Stomach (tissue), 9 donors: ENCODE results near the gene OMP. TPM values are rescaled to one million over a fixed set of nuclear protein-coding genes. Genes with fewer than 3 reads are reported as not detected.

Experiments
- DNase-seq, 2 donors: peaks; one replicate each; pipeline versions ENCODE4 v3.0.0 to v3.0.0-alpha.2; 2013 to 2019
- H3K27ac ChIP-seq, 5 donors: fragments of 200-600 bp in 4 of 5; sonication (generic) in 4 of 5; one replicate each; pipeline ENCODE4 v1.5.1; 2013 to 2019; ENCODE audit warnings: mild to moderate bottlenecking in 1 of 5, moderate library complexity in 1 of 5
- H3K27me3 ChIP-seq, 3 donors: fragments of 200-600 bp; sonication (generic); one replicate each; pipeline ENCODE4 v1.5.1; 2017 to 2019; ENCODE audit warnings: mixed run types in 1 of 3
- H3K36me3 ChIP-seq, 4 donors: fragments of 200-600 bp; sonication (generic); 1 replicate in 3 of 4; 2 replicates in 1 of 4; pipeline ENCODE4 v1.5.1; 2016 to 2019
- H3K4me1 ChIP-seq, 4 donors: fragments of 200-600 bp; sonication (generic); one replicate each; pipeline ENCODE4 v1.5.1; 2016 to 2019
- H3K4me3 ChIP-seq, 4 donors: fragments of 200-600 bp; sonication (generic) in 3 of 4; one replicate each; pipeline ENCODE4 v1.5.1; 2016 to 2019; ENCODE audit warnings: mild to moderate bottlenecking in 1 of 4
- H3K9me3 ChIP-seq, 4 donors: fragments of 200-600 bp; sonication (generic); one replicate each; pipeline ENCODE4 v1.5.1; 2016 to 2019
- CTCF ChIP-seq, 7 experiments: fragments of 450-650 bp in 4 of 7; fragments of 200-600 bp in 3 of 7; sonication (generic) in 3 of 7; IDR thresholded peaks; one replicate each; pipeline ENCODE4 v1.5.1; 2016 to 2019; ENCODE audit warnings: antibody characterized with exemption in 7 of 7, control low read depth in 2 of 7, mild to moderate bottlenecking in 1 of 7
- EP300 ChIP-seq: sonication (generic); formaldehyde crosslinking; IDR thresholded peaks from one replicate; pipeline ENCODE4 v1.6.1; 2017; ENCODE audit warnings: antibody characterized with exemption
- POLR2A ChIP-seq, 4 donors: fragments of 450-650 bp; IDR thresholded peaks; one replicate each; pipeline ENCODE4 v1.6.1; 2016; ENCODE audit warnings: antibody characterized with exemption in 4 of 4, control low read depth in 2 of 4, mild to moderate bottlenecking in 1 of 4, moderate library complexity in 1 of 4
- POLR2AphosphoS5 ChIP-seq, 3 donors: sonication (generic); formaldehyde crosslinking; IDR thresholded peaks; one replicate each; pipeline ENCODE4 v1.6.1; 2016; ENCODE audit warnings: antibody characterized with exemption in 3 of 3
- WGBS, 5 donors: extraction: QIAGEN DNeasy Blood & Tissue Kit in 3 of 5; methylation state at CpG; one replicate each; pipeline versions ENCODE4 v1.1.5 to v1.1.7; 2013 to 2018; 5-methylcytosine and 5-hydroxymethylcytosine counted together
- intact Hi-C: fragments of 100-400 bp; cut with DNase I; formaldehyde crosslinking; loops from one replicate; pipeline ENCODE4 v1.15.1; 2023; ENCODE audit warnings: low total_unique reads
- polyA plus RNA-seq, 3 donors: library from polyadenylated mRNA; stranded (reverse); fragments of 200-250 nt; gene quantifications; one replicate each; pipeline ENCODE4 v1.2.3, GENCODE V29; 2013
- total RNA-seq, 5 donors: library from RNA; depleted of rRNA; stranded (reverse); fragments of >200 nt; gene quantifications; one replicate each; pipeline versions ENCODE4 v1.1.0 to v1.2.3, GENCODE V29; 2014 to 2016
- donor health status: healthy with polysubstance abuse.
- donor health status: Bipolar disorder and iron deficiency.
- donor health status: healthy.

OMP gene
- total and polyA plus RNA-seq, 8 donors: 1.1 to 63.7 (median 16.4) TPM; not detected in 3

- no peak for DNase-seq
- intact Hi-C loops: no loop called here
- Histone ChIP-seq H3K27me3 (no peaks in the 10 kb centered on the region), H3K4me3 (no peak overlapping the region), H3K36me3 (peaks cover 37 to 100% (median 97%) of the 10 kb centered on the region in 4 donors), H3K9me3 (no peaks in the 10 kb centered on the region), H3K4me1 (no peaks in the 10 kb centered on the region), H3K27ac (no peak overlapping the region)
- TF ChIP-seq CTCF (IDR thresholded peaks at IDR 0.05) (no peak), EP300 (no peak), POLR2A (IDR thresholded peaks at IDR 0.05) (no peak), POLR2AphosphoS5 (IDR thresholded peaks at IDR 0.05) (no peak)
- 92 to 95% (median 93%) methylated on average over 7 to 9 of the region's 9 CpGs for WGBS, 5 donors
Observed at GRCh38 chr11:77119531-77119936, 16.9 kb downstream of the OMP start.

- no peak overlapping the region for H3K4me3 ChIP-seq
- H3K4me1 ChIP-seq: no peaks in the 10 kb centered on the region
- 91 to 93% (median 92%) methylated on average over 15 to 19 of the region's 19 CpGs for WGBS, 5 donors
- no peak for TF ChIP-seq POLR2AphosphoS5 (IDR thresholded peaks at IDR 0.05)
- no peak for TF ChIP-seq CTCF (IDR thresholded peaks at IDR 0.05)
- no peak for TF ChIP-seq POLR2A (IDR thresholded peaks at IDR 0.05)
- no peak for TF ChIP-seq EP300
- peaks cover 37 to 99% (median 89%) of the 10 kb centered on the region in 4 donors for H3K36me3 ChIP-seq
- no peaks in the 10 kb centered on the region for H3K9me3 ChIP-seq
- intact Hi-C loops: loop anchor here (10.0 kb wide), 1 partner anchor 434 kb away; no protein-coding TSS in a partner anchor
- no peaks in the 10 kb centered on the region for H3K27me3 ChIP-seq
- no peak for DNase-seq
- no peak overlapping the region for H3K27ac ChIP-seq
Observed at GRCh38 chr11:77120571-77120970, 17.9 kb downstream of the OMP start.

GRCh38 chr11:77121096-77121640 lies 18.5 kb downstream of the OMP start:
- DNase-seq: no peak
- WGBS, 5 donors: 82 to 89% (median 85%) methylated on average over 4 to 10 of the region's 10 CpGs
- H3K4me3 ChIP-seq: no peak overlapping the region
- peaks cover 37 to 96% (median 83%) of the 10 kb centered on the region in 4 donors for H3K36me3 ChIP-seq
- no peak overlapping the region for H3K27ac ChIP-seq
- TF ChIP-seq POLR2AphosphoS5 (IDR thresholded peaks at IDR 0.05): no peak
- no peak for TF ChIP-seq EP300
- TF ChIP-seq POLR2A (IDR thresholded peaks at IDR 0.05): no peak
- no peak for TF ChIP-seq CTCF (IDR thresholded peaks at IDR 0.05)
- intact Hi-C loops: loop anchor here (10.0 kb wide), 1 partner anchor 434 kb away; no protein-coding TSS in a partner anchor
- H3K4me1 ChIP-seq: no peaks in the 10 kb centered on the region
- H3K27me3 ChIP-seq: no peaks in the 10 kb centered on the region
- H3K9me3 ChIP-seq: no peaks in the 10 kb centered on the region

- Histone ChIP-seq H3K36me3 (peaks cover 37 to 87% (median 76%) of the 10 kb centered on the region in 4 donors), H3K27ac (no peak overlapping the region), H3K27me3 (peaks cover 0 to 3% (median 0%) of the 10 kb centered on the region in 3 donors), H3K4me1 (peaks cover 4 to 8% (median 5%) of the 10 kb centered on the region in 4 donors), H3K4me3 (no peak overlapping the region), H3K9me3 (no peaks in the 10 kb centered on the region)
- TF ChIP-seq POLR2A (IDR thresholded peaks at IDR 0.05) (no peak), CTCF (IDR thresholded peaks at IDR 0.05) (no peak), POLR2AphosphoS5 (IDR thresholded peaks at IDR 0.05) (no peak), EP300 (no peak)
- DNase-seq: no peak
- intact Hi-C loops: loop anchor here (10.0 kb wide), 1 partner anchor 433 kb away; no protein-coding TSS in a partner anchor
- 90 to 97% (median 93%) methylated on average over 8 of the region's 8 CpGs for WGBS, 5 donors
Observed at GRCh38 chr11:77121876-77122575, 19.4 kb downstream of the OMP start.
